GM18870 (cell line): ENCODE measurements around the gene PAQR7.

ENCODE experiments used
- ATAC-seq: cut with Tn5 transposase; IDR thresholded peaks from one replicate; pipeline ENCODE4 v1.9.1; 2021; ENCODE audit warnings: moderate library complexity; ENCODE audit not compliant: unreplicated experiment

PAQR7 gene, protein sequence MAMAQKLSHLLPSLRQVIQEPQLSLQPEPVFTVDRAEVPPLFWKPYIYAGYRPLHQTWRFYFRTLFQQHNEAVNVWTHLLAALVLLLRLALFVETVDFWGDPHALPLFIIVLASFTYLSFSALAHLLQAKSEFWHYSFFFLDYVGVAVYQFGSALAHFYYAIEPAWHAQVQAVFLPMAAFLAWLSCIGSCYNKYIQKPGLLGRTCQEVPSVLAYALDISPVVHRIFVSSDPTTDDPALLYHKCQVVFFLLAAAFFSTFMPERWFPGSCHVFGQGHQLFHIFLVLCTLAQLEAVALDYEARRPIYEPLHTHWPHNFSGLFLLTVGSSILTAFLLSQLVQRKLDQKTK

DNA sequence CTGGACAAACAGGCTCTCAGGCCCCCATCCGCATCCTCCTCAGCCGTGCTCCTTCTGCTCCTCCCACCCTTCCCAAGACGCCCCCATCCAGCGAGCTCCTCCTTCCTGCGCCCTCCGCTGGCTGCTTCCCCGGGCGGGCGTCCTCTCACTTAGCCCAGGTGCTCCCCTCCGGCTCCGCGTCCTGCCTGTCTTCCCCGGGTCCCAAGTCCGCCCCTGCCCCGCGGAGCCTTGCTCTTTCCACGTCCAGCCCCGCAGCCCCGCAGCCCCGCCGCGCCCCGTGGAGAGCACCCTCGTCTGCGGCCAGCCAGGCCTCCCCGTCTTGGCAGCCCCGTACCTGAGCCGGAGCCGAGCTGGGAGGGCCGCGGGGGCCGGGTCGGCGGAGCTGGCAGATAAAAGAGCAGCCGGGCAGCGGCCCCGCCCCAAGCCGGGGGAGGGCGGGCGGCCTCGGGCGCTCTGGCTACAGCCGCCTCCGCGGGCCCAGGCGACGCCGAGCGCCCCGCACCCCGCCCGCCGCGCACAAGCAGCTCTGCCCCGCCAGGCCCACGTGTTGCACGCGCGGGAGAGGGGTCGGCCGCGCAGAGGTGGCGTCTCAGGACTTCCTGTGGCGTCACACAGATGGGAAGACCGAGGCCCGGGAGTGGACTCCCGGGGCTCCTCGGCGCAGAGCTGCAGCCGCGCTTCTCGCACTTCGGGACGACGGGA is at the start of gene PAQR7:
TSS of gene PAQR7 (minus strand) at position 555 of the 702 bp plus-strand sequence. CDS start 11,869 bp downstream, outside the sequence.
- ATAC-seq = no peak

DNA sequence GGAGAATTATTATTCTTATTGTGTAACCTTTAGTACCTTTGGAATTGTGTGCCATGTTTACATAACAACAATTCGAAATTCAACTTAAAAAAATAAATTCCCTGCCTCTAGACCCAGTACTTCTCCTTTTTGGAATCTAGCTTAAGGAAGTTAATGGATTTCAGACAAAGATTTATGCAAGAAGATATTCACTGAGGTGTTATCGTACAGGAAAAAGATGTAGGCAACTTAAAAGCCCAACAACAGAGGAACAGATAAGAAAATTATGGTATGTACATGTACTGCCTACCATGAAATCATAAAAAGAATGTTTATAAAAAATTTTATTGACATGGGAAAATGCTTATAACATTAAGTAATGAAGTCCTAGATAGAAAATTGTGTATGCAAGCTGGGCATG is 48.9 kb upstream of the PAQR7 start:
- ATAC-seq = no peak

DNA sequence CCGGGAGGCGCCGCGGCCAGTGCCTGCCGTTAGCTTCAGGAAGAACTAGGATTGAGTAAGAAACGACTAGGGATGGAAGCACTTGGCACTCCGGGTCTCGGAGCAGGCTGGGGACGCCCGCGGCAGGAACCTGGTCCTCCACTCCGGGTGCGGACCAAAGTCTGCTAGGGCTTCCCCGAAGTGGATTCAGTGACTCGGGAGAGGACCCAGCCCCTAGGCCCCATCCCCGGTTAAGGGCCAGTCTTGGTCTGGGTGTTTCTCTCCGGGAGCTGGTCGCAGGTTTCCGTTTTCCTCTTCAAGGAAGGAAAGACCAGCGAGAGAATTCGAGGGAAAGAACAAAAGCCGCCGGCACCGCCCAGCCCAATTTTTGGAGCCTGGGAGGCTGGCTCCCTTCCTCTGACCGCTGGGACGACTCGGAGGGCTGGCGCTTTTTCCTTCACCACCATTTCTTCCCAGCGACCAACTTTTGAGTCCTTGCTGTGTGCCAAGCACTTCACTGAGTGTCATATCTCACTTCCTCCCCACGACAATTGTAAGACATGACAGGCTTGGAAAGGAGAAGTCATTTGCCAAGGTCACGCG is 47.6 kb upstream of the PAQR7 start:
- ATAC-seq = no peak

DNA sequence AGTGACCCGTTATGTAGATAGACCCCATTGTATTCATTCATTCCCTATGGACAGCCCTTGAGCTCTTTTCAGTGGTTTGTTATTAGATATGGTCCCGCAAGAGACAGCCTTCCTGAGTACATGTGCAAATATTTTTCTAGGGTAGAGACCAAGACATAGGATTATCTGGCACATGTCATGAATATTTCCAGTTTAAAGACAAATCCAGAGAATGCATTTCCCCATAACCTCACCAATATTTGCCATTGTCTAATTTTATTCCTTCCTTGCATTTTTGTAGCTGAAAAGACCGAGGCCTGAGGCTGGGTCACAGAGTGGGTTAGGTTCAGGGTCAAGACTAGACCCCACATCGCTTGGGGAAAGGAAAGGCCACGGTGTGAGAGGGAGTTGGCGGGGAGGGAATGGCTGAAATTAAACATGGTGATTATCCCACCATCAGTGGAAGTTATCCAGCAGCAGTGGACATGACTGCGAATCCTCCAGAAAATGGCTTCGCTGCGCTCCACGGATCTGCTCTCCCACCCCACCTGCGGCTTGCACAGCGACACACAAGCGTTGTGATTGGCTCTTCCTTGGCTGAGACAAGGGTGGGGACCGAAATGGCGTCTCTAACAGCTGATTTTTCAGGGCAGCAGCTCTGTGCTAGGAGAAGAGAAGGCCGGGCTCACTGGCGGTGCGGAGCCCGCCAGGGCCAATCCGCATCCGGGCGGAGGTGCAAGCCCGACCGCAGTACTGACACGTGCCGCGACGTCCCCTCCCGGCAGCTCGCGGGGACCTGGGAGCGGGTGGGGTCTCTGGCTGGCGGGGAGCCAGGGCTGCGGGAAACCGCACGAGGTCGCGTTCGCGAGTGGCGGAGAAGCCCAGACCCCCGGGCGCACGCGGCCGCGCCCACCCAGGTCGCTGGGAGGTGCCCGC is 46.8 kb upstream of the PAQR7 start:
- ATAC-seq = no peak

DNA sequence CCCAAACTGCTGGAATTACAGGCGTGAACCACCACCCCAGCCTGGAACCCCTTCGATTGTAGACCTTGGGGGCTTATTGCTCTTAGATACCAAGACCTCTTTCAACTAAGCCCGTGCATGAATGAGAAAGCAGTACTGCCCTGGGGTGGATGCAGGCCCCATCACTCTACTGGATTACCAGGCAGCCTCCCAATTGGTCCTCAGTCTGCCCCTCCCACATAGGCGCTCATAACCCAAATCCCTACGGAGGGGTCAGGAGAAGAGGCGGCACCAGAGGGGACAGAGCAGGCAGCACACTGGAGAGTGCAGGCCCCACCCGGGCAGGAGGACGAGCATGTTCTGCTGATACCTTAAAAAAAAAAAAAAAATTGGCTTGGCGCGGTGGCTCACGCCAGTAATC is 43.1 kb upstream of the PAQR7 start:
- ATAC-seq = no peak

DNA sequence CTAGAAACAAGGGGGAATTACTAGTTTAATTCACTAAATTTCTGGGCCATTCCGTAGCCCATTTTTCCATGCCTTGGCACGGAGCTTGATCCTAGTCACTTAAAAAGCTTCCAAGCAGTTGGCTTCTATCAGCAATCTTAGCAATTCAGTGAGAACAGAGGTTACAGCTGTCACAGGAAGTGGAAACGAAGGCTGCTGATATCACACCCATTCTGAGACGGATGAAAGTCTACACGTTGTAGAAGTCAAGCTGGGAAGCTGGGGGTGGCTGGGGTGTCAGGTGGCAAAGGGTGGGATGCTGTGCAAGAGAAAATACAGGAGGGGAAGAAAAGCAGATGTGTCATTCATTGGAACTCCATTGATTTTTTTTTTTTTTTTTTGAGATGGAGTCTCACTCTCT is 42.5 kb upstream of the PAQR7 start:
- ATAC-seq = no peak

DNA sequence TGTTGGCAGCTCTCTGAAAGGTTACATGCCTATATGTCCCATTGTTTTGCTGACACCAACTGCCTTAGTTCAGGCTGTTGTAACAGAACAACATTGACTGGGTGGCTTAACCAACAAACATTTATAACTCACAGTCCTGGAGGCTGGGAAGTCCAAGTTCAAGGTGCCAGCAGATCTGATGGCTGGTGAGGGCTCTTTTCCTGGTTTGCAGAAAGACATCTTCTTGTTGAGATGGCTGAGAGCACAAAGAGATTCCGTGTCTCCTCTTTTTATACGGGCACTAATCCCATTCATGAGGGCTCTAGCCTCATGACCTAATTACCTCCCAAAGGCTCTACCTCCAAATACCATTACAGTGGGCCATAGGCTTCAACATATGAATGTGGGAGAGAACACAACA is 41.0 kb upstream of the PAQR7 start:
- no peak for ATAC-seq

DNA sequence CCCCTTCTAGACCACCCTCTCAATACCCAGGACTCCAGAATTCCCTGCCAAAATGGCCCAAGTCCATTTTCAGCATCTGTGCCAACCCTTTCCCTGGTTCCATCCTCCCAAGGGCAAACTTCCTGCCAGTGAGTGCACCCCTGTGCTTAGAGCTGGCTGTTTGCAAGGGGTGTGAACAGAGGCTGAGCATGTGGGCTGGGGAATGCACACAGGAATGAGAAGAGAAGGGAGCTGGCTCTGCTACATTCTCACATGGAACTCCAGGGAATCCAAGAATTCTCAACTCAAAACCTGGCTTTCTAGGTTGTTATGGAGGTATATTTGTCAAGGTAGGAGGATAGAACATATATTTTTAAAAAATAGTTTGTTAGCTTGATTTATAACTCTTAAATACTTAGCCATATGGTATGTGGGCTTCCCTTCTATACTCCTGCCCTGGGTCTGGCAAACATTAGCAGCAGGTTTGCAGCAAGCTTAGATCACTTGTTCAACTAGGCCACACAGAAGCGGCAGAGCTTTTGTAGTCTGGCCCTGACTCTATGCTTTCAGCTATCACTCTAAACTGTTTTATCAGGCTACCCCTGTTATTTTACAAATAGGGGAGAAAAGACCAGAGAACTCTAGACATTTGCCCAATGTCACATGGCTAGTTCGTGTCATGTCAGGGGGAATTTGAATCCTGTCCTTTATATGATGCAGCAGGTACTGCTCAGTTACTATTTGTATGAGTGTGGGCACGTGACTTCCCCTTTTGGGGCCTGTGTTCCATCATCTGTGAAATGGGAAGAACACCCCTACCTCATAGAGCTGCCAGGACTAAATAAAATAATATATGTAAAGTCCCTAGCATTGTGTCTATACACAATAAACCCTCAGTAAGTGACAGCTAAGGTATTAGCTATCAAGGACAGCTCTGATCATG is 38.8 kb upstream of the PAQR7 start:
- no peak for ATAC-seq

DNA sequence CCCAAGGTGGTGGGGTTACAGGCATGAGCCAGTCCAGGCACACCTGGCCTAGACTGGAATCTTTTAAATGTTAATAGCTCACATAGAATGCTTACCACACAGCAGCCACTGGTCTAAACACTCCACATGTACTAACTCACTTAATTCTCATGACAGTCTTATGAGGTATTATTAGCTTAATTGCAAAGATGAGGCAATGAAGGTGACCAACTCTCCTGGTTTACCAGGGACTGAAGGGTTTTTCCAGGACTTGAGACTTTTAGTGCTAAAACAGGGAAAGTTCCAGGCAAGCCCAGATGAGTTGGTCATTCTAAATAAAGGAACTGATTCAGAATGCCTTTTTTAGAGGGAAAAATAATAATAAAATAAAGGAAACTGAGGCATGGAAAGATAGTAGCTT is 37.7 kb upstream of the PAQR7 start:
- no peak for ATAC-seq

DNA sequence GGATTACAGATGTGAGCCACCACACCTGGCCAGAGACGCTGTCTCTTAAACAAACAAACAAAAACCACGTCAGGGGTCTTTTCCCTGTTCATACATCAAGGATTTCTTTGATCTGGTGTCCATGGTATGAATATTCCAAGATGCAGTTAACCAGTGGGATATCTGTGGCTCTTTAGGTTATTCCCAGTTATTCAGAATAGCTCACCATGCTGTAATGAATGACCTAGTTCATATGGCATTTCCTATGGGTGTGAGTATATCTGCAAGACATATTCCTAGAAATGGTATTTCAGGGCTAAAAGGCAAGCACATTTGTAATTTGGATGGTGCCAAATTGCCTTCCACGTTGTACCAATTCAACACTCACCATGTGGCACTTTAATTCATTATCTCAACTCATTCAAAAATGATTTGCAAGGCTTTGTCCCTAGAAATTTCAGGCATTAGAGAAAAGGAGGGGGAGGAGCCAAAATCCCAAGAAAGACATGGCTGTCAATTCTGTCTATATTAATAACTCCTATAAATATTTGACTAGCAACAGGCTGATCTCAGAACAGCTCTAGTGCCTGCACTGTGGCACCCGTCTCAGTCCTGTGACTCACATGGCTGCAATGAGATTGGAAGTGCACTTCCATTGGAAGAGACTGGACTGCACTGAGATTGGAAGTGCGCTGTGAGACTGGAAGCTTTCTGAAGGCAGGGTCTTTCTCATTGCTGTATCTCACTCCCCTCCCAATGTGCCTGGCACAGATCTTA is 36.7 kb upstream of the PAQR7 start:
- ATAC-seq = no peak

DNA sequence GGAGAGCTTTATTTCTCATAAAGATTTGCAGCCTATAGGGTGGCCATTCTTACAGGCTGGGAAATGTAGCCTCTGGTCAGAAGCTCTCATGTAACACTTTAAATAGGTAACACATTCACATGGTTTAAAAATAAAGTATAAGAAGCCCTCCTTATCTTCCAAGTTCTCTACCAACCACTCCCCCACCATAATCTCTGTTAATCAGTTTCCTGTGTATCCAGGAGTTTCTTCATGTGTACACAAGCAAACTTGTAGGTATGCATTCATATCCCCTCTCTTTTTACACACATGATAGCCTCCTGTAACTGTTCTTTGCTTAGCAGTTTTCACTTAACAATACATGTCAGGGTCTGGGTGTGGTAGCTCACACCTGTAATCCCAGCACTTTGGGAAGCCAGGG is 35.7 kb upstream of the PAQR7 start:
- no peak for ATAC-seq

DNA sequence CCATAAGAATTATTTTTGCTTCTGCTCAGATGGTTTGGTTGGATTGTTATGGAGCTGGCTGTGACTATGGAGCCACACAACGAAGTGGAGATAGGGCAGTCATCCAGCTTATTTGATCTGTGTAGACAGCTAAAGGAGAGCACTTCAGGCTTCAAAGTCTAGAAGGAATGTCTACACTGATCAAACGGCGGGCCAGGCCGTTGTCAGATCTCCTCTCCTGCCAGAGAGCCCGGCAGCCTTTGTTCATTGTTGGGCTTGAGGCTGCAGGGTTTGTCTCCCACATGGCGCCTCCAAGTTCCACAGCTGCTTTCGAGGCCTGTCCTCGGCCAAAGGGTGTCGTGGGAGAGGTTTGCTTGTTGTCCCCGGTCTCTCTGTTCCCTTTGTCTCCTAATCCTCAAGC is 33.5 kb upstream of the PAQR7 start:
- no peak for ATAC-seq

DNA sequence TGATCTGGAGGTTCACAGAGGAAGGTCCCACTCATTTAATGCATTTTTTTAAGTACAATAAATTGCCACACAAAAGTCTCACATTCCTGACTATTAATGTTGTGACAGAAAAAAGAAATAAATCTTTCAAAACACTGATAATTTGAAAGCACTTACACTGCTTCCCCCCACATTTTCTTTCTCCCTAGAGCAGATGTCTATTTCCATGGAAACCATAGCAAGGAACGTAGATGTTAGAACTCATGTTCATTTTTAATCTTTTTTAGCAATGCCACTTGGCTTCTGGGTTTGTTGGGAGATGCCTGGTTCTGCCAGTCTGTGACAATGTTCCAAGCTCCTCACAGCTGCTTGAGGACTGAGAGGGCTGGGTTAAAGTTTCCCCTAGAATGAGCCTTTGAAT is 32.7 kb upstream of the PAQR7 start:
- no peak for ATAC-seq

DNA sequence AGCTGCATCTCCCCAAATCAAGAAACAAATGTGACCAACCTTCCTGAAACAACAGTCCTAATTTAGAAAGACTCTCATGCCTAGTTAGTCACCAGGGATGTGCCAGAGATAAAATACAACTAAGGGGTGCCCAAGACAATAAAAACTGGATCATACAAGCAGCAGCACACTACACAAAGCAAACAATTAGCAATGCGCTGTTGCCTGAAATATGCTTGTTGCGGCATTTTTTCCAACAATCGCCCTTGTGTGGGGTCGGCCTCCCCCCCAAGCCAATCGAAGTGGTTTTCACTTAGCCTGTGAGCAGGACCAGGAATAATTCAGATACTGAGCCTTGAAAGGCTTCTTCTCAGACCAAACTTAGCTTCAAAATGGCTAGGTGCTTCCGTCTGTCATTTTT is 32.1 kb upstream of the PAQR7 start:
- ATAC-seq = no peak

DNA sequence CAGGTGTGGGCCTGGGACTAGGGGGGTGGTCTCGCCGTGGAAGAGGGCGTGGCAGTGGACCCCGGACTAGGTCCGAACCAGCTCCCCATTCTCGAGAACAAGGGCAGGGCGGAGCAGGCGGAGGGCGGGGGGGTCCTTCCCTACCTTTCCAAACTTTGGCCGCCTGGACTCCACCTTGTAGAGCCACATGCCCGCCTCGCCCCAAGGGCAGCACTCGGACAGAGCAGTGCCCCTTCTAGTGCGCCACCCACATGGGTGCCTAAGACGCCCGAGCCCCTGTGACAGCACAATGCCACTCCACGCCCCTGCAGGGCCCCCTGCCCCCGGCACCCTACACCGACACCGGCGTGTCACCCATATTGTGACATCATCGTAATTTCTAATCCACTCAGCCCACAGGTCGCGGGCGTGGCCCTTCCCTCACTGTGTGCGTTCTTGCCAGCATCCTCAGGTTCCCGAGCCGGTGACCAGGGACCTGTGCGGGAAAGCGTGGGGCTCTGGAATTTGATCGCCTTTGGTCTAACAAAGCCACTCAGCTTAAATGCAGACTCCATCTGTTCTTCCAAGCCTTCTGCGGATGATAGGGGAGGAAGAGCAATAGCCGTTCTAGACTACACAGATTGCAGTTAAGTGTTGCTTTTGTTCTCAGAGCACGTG is 31.3 kb upstream of the PAQR7 start:
- no peak for ATAC-seq

DNA sequence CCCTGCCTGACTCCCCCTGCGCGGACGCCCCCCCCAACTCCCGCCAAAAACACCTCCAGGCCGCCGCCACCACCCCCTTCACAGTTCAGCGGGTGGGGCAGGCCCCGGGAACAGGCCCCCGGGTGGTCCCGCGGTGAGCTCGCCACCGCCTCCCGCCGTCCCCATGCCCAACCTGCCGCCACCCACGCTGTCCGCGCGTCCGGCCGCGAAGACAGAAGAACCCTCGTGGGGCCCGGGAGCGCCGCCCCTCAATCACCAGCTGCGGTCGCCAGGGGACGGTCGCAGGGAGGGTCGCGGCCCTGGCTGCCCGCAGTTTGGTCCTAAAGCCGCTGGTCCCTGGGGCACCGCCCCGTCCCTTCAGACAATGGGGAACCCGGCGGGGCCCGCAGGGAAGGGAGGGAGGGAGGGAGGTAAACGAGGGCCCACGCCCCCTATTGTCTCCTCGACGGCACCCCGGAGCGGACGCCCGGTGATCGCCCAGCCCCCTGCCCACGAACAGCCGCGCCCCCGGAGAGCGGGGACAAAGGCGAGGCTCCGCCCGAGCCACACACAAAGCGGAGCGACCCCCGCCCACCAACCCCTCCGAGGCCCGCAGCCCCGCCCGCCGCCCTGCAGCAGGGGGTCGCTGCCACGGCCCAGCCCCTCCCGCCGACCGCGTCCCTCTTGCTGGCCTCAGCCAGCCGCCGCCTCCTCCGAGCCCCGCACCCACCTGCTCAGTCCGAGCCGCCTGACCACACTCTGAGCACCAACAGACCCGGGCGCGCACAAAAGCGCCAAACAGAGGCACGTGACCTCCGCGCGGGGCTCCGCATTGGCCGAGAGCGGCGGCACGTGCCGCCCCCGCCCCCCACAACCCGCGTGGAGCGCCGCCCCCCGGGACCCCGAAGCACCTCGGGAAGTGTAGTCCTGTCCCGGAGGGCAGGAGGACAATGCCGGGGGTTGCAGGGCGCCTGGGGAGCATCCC is 30.5 kb upstream of the PAQR7 start, which contains the start of gene STMN1:
TSS of gene STMN1 (minus strand) at position 740 of the 964 bp plus-strand sequence. CDS start 1,743 bp downstream, outside the sequence.
- ATAC-seq = peak; percentile 38

DNA sequence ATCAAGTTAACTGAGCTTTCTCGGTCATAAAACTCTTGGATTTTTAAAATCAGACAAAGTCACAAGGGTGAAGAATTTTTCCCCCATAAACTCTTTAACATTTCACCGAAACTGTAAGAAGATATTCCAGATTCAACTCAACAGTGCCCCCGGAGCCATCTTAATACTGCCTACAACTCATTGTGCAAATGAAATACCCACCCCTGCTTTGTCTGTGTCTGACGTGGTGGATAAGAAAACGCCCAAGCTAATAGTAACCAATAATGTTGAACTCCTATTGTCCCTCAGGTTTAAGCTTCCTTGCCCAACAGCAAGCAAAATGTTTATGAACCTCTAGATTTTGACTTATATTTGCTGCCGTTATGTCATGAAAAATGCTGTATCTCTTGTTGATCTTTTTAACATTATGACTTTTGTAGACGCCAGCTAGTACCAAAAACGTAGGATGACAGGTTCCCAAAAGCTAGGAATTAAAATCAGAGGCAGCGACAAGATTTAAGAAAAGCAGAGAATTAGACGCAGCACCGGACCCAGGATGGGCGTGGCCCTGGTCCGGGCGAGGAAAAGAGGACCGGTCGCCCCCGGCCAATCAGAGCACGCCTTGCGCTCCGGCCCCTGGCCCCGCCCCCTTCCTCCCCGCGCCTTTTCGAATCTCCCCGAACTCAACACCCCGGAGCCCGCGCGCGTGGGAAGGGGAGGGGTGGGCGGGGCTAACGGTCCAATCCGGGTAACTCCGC is 29.6 kb upstream of the PAQR7 start:
- peak; percentile 51 for ATAC-seq
